ENCODE data around the gene RAD51B.
A peak's percentile ranks its signal among the peaks of the same experiment; 100 is the strongest.
"Not testable (repeated sequence)": the region's sequence is repeated elsewhere in the genome, so short reads cannot be mapped to it uniquely, and the experiment has no call there.

The RAD51B gene

DNA sequence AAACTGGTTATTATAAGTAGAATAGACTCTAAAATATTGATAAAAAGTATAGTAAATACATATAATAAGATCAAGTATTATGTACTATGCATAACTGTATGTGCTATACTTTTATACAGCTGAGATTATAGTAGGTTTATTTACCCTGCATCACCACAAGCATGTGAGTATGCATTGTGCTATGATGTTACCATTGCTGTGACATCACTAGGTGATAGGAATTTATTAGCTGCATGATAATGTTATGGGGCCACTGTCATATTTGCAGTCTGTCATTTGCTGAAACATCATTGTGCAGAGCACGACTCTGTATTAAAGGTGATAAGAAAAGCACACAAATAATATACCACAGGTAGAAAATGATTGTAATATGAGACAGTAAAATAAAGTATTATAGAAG is 587.7 kb downstream of the RAD51B start:
- no peak for DNase-seq (ENCODE audit: low spot score)

DNA sequence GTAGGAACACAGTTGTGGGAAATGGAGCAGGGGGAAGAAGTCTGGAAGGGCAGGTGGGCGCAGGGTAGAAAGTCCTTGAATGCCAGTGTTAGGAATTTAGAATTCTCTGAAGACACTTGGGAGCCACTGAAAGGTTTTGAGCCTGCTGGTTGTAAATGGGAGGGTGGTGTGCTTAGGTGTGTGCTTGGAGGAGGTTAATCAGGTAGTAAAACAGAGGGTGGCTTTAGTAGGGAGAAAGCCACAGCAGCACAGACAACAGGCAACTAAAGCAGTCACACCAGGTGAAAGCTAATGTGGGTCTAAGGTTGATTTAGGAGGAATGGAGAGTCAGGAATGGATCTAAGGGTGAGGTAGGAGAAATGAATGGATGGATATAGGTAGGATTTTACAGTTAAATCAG is 588.2 kb downstream of the RAD51B start:
- DNase-seq (ENCODE audit: low spot score) = no peak

DNA sequence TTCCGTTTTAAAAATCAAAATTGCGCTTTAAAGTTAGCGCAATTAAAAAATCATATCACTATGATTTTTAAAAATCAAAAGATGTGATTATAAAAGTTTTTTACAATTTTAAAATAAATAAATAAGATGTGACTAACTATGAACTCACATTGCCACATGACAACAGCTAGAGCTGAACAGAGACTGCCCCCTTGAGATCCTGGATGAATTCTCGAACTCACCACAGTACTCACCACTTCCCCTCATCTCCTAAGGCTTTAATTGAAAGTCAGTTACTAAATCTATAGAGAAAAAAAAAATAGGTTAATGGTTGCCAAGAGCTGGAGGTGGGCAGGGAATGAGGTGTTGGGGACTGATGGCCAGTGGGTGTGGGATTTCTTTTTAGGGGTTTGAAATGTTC is 589.1 kb downstream of the RAD51B start:
- DNase-seq (ENCODE audit: low spot score) = peak; percentile 36

DNA sequence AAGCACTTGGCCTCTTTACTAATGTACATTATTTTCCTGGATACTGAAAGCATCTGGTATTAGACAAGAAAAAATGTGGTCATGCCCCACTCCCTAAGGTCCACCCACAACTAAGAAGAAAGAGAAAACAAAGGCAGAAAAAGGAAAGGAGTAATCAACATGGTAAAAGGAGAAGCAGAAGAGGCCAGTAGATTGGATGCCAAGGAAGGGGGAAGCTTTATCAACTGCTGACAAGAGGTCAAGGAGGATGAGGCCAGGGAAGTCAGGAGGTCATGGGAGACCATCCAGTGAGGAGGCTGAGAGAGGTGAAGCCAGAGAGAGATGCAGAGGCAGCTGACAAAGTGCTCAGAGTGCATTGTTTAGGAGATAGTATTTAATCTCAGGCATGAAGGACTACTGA is 589.8 kb downstream of the RAD51B start:
- no peak for DNase-seq (ENCODE audit: low spot score)

DNA sequence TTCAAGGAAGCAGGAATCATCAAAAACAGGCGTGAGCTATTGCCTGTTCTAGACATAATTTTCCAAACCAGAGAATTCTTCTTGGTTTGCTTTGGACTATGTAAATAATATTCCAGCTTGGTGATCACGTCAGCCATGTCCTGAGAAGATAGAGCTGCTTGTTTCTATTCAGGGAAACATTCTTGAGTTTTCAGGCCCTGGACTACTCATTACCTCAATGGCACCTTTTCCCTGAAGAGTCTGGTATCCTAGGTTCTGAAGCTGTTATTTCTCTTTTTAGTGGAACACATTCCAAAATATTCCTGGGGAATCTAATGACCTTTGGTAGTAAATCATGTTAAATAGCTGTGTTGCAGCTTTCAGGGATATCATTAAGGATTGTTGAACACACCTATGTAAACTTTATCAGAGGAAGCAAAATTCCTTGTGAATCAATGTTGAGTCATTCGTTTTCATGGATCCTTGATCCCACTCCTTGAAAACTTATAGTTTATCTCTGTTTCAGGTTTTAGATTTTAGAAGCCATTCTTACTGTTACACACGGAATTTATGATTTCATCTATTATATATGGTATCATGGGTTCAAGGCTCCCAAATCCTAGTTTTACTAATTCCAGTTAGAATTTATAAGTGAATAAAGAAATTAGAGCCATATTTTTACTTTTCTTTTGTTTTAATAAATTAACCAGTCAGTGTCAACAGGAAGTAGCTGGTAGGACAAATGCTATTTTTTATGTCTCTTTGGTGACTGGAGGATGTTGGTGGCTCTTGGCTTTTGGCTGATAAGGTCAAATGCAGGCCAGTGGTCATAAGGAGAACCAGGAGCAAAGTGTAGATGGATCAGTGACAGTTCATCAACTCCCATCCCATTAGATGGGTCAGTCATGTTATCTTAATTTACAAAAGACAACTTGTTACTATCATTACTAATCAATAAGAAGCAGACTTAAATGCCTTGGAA is 593.2 kb downstream of the RAD51B start:
- no peak for DNase-seq (ENCODE audit: low spot score)

DNA sequence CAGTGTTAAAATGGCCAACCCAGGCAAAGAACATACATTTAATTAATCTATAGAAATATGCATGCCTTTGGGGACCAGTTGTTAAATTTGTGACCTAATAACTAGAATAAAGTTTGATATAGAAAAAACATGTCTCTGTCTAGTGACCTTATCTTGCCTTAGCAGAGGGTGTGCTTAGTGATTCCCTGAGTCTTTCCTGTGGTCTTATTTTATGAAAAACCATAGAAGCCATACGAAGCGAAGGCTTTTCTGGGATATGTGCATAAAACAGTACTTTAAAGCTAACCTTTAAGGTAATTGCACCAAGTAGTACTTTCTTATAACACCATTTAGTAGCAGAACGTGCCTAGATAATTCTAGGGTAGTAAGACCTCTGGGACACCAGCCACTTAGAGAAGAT is 593.9 kb downstream of the RAD51B start:
- DNase-seq (ENCODE audit: low spot score) = no peak

DNA sequence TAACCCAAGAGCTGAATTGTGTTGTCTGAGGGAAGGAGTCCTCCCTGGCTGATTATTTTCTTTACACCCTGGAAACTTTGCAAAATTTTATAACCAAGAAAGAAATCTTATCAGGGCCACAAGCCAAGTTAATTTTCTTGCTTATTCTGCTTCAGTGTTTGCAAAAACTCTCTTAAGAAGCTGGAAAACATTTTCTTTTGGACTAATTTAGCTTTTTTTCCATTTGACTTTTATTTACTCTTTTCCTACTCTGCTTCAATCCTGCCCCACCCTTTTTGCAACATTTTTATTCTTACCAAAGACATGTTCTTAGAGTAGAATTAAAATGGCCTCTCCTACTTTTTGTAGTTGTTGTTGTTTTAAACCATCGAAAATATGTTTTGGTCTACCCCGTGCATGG is 594.5 kb downstream of the RAD51B start:
- no peak for DNase-seq (ENCODE audit: low spot score)

DNA sequence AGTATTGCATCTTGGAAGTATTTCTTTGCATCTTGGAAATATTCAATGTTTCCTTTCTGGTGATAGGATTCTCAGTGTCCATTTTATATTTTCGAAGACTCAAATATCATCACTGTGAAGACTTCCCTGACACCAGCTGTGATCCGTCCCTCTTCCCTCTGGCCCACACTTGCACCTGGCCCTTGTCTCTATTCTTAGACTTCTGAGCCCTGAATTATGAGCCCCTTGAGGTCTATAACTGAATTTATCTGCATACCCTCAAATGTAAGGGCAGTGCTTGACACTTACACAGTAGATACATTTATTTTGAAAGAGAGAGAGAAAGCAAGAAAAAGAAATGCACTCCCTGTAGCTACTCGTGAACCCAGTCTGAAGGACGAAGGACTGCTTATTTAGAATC is 596.6 kb downstream of the RAD51B start:
- DNase-seq (ENCODE audit: low spot score) = no peak

DNA sequence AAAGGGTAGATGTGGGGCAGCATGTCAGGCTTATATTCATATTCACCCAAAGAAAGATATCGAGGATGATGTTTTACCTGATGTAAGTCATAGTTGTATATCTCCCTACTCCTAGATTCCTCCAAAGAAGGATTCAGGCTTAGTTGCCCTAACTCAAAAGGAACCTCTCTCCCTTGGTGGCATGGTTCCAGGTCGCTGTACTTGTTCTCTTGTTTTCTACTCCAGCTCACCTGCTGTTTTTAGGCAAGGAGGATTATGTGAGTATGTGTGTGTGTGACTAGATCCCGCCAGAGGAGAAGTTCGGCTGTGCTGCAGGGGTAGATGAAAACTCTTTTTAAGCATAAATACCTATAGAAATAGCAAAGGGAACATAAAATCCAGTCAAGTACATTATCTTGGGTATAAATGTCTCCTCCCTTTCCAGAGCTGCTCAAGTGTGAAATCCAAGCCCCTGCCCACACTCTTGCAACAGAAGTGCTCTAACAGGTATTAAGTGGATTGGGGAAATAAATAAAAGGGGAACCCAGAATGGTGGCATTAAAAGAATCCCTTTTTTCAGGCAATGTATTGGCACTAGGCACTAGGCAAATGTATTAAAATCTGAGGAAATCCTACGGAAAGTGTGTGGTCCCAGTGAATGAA is 597.6 kb downstream of the RAD51B start:
- no peak for DNase-seq (ENCODE audit: low spot score)

DNA sequence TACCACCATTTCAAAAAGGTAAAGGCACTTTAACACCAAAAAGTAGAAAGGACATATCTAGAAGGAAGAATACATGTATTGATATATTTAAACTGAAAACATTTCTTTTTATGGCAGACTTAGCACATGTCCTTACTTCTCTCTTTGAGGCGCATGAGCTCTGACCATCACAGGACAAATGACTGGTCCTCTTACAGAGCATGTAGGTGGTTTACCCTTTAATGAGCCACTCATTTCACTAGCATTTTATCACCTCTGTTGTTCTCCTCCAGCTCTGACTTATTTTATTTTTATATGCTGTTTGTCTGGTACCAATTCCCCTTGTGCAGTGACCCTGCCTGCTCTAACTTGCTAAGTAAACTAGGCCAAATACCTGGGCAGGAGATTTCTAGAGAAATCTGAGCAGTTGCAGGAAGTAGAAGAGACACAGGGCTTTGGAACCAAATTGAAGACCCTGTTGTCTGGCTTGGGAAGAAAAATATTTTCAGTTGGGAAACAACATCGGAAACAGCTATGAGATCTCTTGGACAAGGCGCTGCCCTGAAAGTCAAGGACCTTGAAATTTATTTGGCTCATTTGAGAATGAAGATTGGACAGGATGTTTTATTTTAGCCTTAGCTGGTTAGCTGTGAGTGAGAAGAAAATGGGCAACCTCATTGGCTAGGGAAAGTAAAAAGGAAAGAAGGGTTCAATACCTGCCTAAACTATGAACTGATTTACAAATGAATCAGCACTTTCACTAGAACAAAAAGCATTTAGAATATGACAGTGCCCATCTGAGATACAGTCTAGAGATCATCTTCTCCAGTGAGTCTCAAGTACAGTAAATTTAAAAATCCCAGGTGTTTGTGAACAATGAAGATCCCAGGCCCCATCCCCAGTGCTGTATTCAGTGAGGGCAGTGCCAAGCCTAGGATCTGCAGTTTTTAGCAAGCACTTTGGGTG is 598.9 kb downstream of the RAD51B start:
- DNase-seq (ENCODE audit: low spot score) = no peak

DNA sequence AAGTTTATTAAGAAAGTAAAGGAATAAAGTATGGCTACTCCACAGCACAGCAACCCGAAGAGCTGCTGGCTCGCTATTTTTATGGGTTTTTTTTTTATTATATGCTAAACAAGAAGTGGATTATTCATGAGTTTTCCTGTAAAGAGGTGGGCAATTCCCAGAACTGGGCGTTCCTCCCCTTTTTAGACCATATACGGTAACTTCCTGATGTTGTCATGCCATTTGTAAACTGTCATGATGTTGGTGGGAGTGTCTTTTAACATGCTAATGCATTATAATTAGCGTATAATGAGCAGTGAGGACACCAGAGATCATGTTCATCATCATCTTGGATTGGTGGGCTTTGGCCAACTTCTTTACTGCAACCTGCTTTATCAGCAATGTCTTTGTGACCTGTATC is 600.8 kb downstream of the RAD51B start:
- DNase-seq (ENCODE audit: low spot score) = no peak

DNA sequence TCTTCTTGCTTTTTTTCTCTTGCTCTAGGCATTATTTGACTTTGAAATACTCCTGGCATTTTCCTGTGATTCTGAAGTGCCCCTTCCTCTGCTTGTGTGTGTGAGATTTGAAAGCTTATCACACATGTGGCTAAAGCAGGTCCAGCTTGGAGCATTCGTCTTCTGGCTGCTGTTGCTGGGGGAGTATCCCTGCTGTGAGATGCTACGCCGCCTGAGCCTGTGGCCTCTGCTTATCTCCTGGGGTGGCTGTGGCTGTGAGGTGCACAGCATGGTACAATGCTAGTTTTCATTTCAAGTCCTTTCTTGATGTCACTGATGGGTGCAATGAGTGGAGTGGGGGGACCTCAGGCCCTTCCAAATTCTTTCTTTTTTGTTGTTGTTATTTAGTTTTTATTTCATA is 601.5 kb downstream of the RAD51B start:
- DNase-seq (ENCODE audit: low spot score) = no peak

DNA sequence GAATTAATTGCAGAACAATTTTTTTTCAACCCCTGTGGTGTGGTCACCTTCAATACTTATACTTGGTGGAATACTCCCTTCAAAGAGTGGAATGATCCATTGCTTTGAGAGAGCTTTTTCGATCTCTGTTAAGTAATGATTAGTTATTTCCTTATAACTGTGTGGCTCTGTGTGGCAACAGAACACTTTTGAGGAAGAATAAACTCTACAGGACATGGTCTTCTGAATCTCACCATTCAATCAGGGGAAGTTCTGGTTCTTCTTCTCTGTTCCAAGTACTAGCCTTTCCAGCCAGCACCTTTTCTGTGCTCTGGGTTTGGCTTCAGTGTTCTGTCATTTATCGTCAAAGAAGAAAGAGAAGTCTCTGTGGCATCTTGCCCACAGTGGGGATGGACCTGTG is 604.1 kb downstream of the RAD51B start:
- DNase-seq (ENCODE audit: low spot score) = no peak

DNA sequence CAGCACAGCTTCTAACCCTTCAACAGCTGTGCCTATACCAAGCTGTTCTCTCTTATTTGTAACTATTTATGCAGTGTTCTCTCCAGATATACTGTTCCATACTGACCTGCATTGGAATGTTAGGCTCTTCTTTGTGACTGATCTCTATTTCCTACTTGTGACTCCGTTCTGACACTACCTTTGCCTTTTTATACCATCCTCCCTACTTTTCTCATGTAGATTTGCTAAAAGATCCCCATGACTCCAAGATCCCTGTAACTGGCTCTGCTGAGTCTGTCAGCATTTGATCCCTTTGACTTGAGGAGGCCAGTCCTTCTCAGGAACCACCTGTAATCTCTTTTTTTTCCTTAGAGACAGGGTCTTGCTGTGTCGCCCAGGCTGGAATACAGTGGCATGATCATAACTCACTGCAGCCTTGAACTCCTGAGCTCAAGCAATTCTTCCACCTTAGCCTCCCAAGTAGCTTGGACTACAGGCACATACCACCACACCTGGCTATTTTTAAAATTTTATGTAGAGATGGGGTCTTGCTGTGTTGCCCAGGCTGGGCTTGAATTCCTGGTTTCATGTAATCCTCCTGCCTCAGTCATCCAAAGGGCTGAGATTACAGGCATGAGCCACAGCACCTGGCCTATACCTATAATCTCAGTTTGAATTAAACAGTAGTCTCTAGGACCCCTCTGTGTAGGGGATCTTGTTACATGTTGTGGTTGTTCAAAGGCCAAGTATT is 605.0 kb downstream of the RAD51B start:
- no peak for DNase-seq (ENCODE audit: low spot score)

DNA sequence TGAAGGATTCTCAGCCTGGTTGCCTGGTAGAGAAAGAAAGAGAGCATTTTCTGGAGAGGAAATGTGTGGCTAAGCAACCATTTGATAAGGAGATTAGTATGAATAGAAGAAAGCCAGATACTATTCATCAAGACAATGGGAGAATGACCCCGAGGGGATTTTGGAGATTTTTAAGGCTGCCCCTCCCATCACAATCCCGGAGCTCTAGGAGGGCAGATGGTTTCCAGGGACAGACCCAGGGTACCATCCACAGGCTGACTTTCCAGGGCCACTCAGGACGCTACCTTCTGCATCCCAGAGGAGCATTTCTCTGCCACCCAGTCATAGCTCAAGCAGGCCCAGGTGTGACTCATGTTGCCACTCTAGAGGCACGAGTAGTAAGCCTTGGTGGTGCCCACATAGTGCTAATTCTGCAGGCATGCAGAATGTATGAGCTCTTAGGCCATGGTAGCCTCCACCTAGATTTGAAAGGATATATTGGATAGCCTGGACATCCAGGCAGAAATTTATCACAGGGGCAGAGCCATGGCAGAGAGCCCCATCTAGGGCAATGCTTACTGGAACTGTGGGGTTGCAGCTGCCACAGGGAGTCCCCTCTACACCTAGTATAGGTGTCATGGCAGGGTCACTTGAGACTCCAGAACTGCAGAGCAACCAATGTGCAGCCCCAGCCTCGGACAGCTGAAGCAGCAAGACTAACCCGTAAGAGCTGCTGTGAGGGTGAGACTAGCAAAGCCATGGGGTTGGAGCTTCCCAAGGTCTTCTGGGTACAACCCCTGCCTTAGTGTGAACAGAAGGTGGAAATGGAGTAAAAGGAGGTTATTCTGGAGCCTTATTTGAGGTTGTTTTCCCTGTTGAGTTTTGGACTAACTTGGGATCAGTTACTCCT is 607.3 kb downstream of the RAD51B start:
- DNase-seq (ENCODE audit: low spot score) = no peak

DNA sequence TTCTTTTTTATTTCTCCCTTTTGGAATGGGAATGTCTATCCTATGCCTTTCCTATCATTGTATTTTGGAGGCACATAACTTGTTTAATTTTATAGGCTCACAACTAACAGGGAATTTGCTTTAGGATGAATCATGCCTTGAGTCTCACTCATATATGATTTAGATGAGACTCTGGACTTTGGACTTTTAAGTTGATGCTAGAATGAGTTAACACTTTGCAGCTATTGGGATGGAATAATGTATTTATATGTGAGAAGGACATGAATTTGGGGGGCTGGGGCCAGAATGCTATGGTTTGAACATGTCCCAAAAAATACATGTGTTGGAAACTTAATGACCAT is 607.9 kb downstream of the RAD51B start:
- DNase-seq (ENCODE audit: low spot score) = no peak

DNA sequence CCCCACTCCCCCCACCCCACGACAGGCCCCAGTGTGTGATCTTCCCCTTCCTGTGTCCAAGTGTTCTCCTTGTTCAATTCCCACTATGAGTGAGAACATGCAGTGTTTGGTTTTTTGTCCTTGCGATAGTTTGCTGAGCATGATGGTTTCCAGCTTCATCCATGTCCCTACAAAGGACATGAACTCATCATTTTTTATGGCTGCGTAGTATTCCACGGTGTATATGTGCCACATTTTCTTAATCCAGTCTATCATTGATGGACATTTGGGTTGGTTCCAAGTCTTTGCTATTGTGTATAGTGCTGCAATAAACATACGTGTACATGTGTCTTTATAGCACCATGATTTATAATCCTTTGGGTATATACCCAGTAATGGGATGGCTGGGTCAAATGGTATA is 609.3 kb downstream of the RAD51B start:
- DNase-seq (ENCODE audit: low spot score) = not testable (repeated sequence)

DNA sequence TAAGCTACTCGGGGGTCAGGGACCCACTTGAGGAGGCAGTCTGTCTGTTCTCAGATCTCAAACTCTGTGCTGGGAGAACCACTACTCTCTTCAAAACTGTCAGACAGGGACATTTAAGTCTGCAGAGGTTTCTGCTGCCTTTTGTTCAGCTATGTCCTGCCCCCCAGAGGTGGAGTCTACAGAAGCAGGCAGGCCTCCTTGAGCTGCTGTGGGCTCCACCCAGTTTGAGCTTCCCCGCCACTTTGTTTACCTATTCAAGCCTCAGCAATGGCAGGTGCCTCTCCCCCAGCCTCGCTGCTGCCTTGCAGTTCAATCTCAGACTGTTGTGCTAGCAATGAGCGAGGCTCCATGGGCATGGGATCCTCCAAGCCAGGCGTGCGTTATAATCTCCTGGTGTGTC is 614.6 kb downstream of the RAD51B start:
- DNase-seq (ENCODE audit: low spot score) = peak; percentile 4

DNA sequence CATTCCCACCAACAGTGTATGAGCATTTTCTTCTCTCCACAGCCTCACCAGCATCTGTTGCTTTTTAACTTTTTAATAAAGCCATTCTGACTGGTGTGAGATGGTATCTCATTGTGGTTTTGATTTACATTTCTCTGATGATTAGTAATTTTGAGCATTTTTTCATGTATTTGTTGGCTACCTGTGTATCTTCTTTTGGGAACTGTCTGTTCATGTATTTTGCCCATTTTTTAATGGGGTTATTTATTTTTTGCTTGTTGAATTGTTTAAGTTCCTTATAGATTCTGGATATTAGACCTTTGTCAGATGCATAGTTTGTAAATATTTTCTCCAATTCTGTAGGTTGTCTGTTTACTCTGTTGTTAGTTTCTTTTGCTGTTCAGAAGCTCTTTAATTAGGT is 616.1 kb downstream of the RAD51B start:
- not testable (repeated sequence) for DNase-seq (ENCODE audit: low spot score)

DNA sequence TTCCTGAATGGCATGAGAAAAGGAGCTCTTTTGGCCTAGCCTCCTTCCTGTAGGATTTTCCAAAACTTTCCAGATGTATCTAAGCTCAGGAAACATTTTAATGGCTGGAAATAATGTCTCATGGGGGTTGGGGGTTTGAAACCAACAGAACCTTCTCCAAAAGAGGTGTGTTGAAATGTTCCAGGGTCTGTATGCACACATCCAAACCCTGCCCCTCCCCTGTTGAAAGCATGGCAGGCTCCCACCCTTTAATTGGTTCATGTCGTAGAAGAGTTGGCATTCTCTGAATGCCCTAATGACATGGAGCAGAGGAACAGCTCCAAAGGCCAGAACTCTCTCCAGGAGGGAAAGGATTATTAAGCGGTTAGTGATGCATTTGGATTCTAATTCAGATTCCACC is 620.1 kb downstream of the RAD51B start:
- DNase-seq (ENCODE audit: low spot score) = no peak

DNA sequence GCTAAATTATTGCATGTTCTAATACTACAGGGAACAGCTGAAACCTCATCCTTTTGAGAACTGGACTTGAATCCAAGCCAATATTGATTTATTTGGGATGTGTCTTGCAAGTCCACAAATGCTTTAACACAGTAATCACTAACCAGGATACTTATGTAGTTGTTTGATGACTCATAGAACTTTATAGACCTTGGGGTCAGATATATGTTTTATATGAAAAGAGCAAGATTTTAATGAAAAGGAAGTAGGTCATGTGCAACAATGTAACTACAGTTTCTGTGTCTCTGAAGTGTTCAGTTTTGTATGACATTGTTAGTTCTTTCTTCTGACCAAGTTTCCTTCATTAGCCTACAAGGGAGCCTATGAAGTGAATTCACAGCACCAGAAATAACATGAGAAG is 621.2 kb downstream of the RAD51B start:
- no peak for DNase-seq (ENCODE audit: low spot score)

Data from CD4-positive, alpha-beta T cell treated with Interleukin-6 at 100 ng/mL for 8 hours (primary cell).